ENCODE measurements around the gene AOPEP.

DNA sequence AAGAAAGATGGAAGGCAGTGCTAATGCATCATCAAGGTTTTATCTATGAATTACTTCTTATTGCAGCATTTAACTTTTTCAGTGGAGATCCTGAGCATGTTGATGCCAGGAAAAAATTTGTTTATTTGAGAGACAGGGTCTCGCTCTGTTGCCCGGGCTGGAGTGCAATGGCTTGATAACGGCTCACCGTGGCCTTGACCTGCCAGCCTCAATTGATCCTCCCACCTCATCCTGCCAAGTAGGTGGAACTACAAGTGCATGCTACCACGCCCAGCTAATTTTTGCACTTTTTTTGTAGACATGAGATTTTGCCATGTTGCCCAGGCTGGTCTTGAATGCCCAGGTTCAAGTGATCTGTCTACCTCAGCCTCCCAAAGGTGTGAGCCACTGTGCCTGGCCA lies 47.2 kb downstream of the AOPEP start:
- TF ChIP-seq, protein P1, sequence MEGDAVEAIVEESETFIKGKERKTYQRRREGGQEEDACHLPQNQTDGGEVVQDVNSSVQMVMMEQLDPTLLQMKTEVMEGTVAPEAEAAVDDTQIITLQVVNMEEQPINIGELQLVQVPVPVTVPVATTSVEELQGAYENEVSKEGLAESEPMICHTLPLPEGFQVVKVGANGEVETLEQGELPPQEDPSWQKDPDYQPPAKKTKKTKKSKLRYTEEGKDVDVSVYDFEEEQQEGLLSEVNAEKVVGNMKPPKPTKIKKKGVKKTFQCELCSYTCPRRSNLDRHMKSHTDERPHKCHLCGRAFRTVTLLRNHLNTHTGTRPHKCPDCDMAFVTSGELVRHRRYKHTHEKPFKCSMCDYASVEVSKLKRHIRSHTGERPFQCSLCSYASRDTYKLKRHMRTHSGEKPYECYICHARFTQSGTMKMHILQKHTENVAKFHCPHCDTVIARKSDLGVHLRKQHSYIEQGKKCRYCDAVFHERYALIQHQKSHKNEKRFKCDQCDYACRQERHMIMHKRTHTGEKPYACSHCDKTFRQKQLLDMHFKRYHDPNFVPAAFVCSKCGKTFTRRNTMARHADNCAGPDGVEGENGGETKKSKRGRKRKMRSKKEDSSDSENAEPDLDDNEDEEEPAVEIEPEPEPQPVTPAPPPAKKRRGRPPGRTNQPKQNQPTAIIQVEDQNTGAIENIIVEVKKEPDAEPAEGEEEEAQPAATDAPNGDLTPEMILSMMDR (IDR thresholded peaks at IDR 0.05; ENCODE audit: low read length), result no peak
- TF ChIP-seq EZH2 (IDR thresholded peaks at IDR 0.05; ENCODE audit: borderline replicate concordance, low read length), result no peak

All from OCI-LY1 (cell line).